SK-N-SH (cell line): ENCODE results near the gene ANO4.

Experiments used
- EZH2phosphoT487 ChIP-seq: fragments of 200-600 bp; sonication (generic); IDR thresholded peaks from 2 replicates; pipeline ENCODE4 v1.6.1; 2017; ENCODE audit warnings: low read depth, mixed run types, mild to moderate bottlenecking, antibody characterized with exemption, moderate library complexity, borderline replicate concordance
- FOXM1 ChIP-seq: IDR thresholded peaks from 2 replicates; pipeline ENCODE4 v1.4.0; 2012; ENCODE audit warnings: low read depth, mild to moderate bottlenecking
- JUND ChIP-seq: IDR thresholded peaks from 2 replicates; pipeline ENCODE4 v1.4.0; 2012
- MAX ChIP-seq: IDR thresholded peaks from 2 replicates; pipeline ENCODE4 v1.4.0; 2012; ENCODE audit warnings: low read depth
- POLR2AphosphoS5 ChIP-seq: IDR thresholded peaks from 2 replicates; pipeline ENCODE4 v1.6.1; 2012; ENCODE audit warnings: low read depth, low read length
- RAD21 ChIP-seq: IDR thresholded peaks from 2 replicates; pipeline ENCODE4 v1.6.1; 2012; ENCODE audit warnings: mild to moderate bottlenecking, low read length
- SMC3 ChIP-seq: IDR thresholded peaks from 2 replicates; pipeline ENCODE4 v1.6.1; 2012; ENCODE audit warnings: low read depth, low read length, improper control_type of control experiment
- TAF1 ChIP-seq: IDR thresholded peaks from 2 replicates; pipeline ENCODE4 v1.6.1; 2012; ENCODE audit warnings: low read depth, mild to moderate bottlenecking, low read length, moderate library complexity, borderline replicate concordance
- TF ChIP-seq, protein P1 (sequence below): fragments of 200-600 bp; sonication (generic); IDR thresholded peaks from 2 replicates; pipeline ENCODE4 v1.6.1; 2017; ENCODE audit warnings: antibody characterized with exemption, mild to moderate bottlenecking, moderate library complexity
- TF ChIP-seq, protein P2 (sequence below): IDR thresholded peaks from 2 replicates; pipeline ENCODE4 v1.6.1; 2012; ENCODE audit warnings: mild to moderate bottlenecking, low read depth, low read length, moderate library complexity

DNA sequence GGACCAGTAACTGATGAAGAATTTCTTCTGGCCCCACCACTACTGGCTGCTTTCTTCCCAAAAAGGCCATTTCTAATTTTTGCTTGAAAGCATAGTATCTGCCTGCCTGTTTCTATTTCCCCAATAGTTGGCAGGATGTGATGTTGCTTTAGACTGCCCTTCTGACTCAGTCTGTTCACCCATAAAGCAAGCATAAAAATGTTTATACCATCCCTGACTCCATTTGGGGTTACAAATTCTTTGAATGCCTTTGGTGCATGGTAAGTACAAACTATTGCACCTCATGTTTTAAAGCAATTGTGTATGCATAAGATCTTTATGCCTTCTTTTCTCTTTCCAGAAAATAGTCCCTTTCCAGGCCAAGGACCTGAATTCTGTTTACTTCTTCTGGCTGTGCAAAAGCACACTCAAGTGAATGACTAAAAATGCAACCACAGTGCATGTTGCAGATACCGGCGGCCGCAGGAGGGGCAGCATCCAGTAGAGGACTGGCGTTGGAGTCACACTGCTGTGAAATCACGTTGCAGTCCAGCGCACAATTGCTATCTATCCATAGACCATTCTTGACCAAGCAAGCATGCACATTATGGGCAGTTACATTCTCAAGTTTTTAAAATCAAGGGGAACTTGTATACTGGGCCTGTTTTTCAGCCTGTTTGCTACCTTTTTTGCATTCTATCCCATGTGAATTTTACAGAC, 333.1 kb downstream of the ANO4 start:
- TF ChIP-seq, protein P1, sequence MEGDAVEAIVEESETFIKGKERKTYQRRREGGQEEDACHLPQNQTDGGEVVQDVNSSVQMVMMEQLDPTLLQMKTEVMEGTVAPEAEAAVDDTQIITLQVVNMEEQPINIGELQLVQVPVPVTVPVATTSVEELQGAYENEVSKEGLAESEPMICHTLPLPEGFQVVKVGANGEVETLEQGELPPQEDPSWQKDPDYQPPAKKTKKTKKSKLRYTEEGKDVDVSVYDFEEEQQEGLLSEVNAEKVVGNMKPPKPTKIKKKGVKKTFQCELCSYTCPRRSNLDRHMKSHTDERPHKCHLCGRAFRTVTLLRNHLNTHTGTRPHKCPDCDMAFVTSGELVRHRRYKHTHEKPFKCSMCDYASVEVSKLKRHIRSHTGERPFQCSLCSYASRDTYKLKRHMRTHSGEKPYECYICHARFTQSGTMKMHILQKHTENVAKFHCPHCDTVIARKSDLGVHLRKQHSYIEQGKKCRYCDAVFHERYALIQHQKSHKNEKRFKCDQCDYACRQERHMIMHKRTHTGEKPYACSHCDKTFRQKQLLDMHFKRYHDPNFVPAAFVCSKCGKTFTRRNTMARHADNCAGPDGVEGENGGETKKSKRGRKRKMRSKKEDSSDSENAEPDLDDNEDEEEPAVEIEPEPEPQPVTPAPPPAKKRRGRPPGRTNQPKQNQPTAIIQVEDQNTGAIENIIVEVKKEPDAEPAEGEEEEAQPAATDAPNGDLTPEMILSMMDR = no peak
- TF ChIP-seq MAX (no peak), EZH2phosphoT487 (no peak), SMC3 (no peak), TAF1 (no peak), FOXM1 (no peak), RAD21 (no peak), JUND (no peak), POLR2AphosphoS5 (no peak)
- TF ChIP-seq, protein P2, sequence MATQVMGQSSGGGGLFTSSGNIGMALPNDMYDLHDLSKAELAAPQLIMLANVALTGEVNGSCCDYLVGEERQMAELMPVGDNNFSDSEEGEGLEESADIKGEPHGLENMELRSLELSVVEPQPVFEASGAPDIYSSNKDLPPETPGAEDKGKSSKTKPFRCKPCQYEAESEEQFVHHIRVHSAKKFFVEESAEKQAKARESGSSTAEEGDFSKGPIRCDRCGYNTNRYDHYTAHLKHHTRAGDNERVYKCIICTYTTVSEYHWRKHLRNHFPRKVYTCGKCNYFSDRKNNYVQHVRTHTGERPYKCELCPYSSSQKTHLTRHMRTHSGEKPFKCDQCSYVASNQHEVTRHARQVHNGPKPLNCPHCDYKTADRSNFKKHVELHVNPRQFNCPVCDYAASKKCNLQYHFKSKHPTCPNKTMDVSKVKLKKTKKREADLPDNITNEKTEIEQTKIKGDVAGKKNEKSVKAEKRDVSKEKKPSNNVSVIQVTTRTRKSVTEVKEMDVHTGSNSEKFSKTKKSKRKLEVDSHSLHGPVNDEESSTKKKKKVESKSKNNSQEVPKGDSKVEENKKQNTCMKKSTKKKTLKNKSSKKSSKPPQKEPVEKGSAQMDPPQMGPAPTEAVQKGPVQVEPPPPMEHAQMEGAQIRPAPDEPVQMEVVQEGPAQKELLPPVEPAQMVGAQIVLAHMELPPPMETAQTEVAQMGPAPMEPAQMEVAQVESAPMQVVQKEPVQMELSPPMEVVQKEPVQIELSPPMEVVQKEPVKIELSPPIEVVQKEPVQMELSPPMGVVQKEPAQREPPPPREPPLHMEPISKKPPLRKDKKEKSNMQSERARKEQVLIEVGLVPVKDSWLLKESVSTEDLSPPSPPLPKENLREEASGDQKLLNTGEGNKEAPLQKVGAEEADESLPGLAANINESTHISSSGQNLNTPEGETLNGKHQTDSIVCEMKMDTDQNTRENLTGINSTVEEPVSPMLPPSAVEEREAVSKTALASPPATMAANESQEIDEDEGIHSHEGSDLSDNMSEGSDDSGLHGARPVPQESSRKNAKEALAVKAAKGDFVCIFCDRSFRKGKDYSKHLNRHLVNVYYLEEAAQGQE = no peak
